BE2C (cell line): Measurements from ENCODE around the gene LAMA5.

ENCODE experiments used
- DNase-seq: peaks from one replicate; pipeline ENCODE4 v3.0.0-alpha.2; 2020
- H3K27me3 ChIP-seq: fragments of 250-450 bp; sonication (Bioruptor Pico); 2 replicates; pipeline ENCODE4 v1.5.1; 2020; ENCODE audit warnings: mild to moderate bottlenecking
- H3K36me3 ChIP-seq: fragments of 250-450 bp; sonication (Bioruptor Pico); 2 replicates; pipeline ENCODE4 v1.5.1; 2020; ENCODE audit warnings: mild to moderate bottlenecking
- H3K4me1 ChIP-seq: fragments of 250-450 bp; sonication (Bioruptor Pico); 2 replicates; pipeline ENCODE4 v1.5.1; 2020
- H3K4me3 ChIP-seq: 2 replicates; pipeline ENCODE4 v1.5.1; 2011; ENCODE audit warnings: low read depth, low read length
- H3K9me3 ChIP-seq: fragments of 250-450 bp; sonication (Bioruptor Pico); 2 replicates; pipeline ENCODE4 v1.5.1; 2020
- CTCF ChIP-seq: IDR thresholded peaks from 2 replicates; pipeline ENCODE4 v1.5.1; 2012; ENCODE audit warnings: mild to moderate bottlenecking, low read depth, low read length

LAMA5 gene

DNA sequence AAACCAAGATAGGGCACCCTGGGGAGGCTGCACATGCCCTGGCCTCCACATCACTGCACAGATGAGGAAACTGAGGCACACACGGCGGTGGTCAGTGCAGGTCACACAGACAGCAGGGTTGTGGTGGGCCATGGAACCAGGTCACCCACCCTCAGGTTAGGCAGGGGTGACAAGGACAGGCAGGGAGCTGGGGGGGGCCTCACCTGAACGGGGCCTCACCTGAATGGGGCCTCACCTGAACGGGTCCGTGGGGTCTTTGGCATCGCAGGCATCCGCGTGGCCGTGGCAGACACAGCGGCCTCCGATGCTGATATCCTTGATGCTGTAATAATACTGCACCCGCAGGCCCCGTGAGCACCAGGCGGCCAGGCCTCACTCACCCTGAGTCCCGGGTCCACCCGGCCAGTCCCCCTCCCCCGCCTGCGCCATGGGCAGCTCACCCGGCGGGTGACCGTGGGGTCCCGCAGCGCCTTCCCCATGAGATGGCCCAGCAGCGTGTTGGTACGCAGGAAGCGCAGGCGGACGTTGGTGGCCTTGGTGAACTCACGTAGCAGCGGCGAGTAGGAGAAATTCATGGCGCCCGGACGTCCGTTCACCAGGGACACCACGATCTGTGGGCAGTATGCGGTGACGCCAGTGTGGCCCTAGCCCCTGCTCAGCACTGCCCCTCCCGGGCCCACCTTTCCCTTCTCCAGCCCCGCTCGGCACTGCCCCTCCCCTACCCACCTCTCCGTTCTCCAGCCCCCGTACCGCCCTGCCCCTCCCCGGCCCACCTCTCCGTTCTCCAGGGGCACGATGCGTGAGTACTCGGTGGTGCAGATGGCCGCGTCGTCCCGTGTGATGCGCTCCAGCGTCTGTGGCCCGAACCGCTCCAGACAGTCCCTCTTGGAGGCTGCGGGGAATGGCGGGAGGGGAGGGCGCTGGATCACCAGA is 15.4 kb downstream of the LAMA5 start:
- Histone ChIP-seq H3K36me3 (no peaks in the 10 kb centered on the region), H3K4me1 (peaks cover 35% of the 10 kb centered on the region), H3K4me3 (no peak overlapping the region), H3K9me3 (no peaks in the 10 kb centered on the region), H3K27me3 (no peaks in the 10 kb centered on the region)
- no peak for DNase-seq
- TF ChIP-seq CTCF: no peak

DNA sequence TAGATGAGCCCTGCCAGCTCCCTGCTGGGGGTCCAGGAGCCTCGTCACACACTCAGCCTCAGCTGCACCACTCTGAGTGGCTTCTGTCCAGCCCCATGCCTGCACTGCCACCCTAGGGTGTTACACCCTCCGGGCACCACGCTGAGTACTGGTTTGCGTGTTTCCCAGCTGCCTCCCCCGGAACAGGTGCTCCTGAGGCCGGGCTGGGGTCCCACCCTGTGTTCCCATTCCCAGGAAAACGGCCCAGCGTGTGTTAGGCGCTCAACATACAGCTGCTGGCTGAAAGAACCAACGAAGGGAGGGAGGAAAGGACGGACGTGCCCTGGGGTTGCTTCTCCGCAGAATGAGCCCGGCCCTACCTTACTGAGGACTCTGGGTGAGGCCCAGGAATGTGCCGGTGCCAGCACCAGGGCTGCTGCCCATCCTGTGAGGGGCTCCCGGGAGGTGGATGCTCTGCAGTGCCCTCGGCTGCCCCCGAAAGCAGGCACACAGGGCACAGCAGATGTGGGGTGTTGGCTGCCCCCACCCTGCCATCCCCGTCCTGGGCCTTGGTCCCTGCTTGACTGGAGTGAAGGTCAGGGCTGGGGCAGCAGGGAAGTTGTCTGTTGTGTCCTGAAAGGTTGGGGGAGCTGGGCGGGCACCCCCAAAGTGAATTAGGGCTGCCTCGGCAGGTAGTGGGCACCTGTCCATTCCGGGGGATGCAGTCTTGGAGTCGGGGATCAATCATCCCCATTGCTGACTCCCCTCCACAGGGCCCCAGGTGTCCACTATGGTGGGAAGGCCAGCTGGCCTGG is 16.3 kb downstream of the LAMA5 start:
- no peak for DNase-seq
- Histone ChIP-seq H3K4me1 (peaks cover 26% of the 10 kb centered on the region), H3K4me3 (no peak overlapping the region), H3K9me3 (no peaks in the 10 kb centered on the region), H3K36me3 (no peaks in the 10 kb centered on the region), H3K27me3 (no peaks in the 10 kb centered on the region)
- TF ChIP-seq CTCF: no peak

GRCh38 chr20:62350098-62350628 is 16.9 kb downstream of the LAMA5 start:
- no peaks in the 10 kb centered on the region for H3K27me3 ChIP-seq
- TF ChIP-seq CTCF: no peak
- H3K4me3 ChIP-seq: no peak overlapping the region
- no peaks in the 10 kb centered on the region for H3K9me3 ChIP-seq
- peaks cover 19% of the 10 kb centered on the region for H3K4me1 ChIP-seq
- H3K36me3 ChIP-seq: no peaks in the 10 kb centered on the region
- DNase-seq: no peak

GRCh38 chr20:62349556-62350097 is 17.5 kb downstream of the LAMA5 start:
- Histone ChIP-seq H3K4me1 (peaks cover 15% of the 10 kb centered on the region), H3K4me3 (no peak overlapping the region), H3K27me3 (no peaks in the 10 kb centered on the region), H3K9me3 (no peaks in the 10 kb centered on the region), H3K36me3 (no peaks in the 10 kb centered on the region)
- TF ChIP-seq CTCF: no peak
- no peak for DNase-seq

DNA sequence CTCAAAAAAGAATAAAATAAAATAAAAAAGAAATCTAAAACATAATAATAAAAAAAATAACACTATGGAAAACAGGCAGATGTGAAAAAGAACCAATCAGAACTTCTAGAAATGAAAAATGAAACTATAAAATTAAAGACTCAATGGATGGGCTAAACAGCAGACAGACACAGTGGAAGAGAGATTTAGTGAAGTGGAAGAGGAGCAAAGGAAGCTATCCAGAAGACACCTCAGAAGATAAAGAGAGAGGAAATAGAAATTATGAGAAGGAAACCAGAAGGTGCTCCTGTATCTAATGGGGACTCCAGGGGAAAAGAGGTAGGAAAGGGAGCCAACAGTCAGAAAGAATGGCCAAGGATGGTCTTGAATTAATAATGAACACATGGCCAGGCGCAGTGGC is 18.5 kb downstream of the LAMA5 start:
- Histone ChIP-seq H3K4me3 (no peak overlapping the region), H3K9me3 (no peaks in the 10 kb centered on the region), H3K4me1 (peaks cover 12% of the 10 kb centered on the region), H3K36me3 (no peaks in the 10 kb centered on the region), H3K27me3 (no peaks in the 10 kb centered on the region)
- no peak for DNase-seq
- no peak for TF ChIP-seq CTCF
